ELF-1 (cell line): ENCODE results near the gene BCOR.

Experiments used
- DNase-seq: peaks from one replicate; pipeline ENCODE4 v3.0.0-alpha.2; 2016; ENCODE audit warnings: low read depth, low spot score

Gene BCOR

GRCh38 chrX:40019541-40019940 is 78.2 kb downstream of the BCOR start:
- no peak for DNase-seq

GRCh38 chrX:40018041-40018440 is 79.7 kb downstream of the BCOR start:
- DNase-seq, result peak; percentile 28

GRCh38 chrX:40016749-40017148 is 81.0 kb downstream of the BCOR start:
- no peak for DNase-seq

GRCh38 chrX:40015693-40016092 is 82.1 kb downstream of the BCOR start:
- no peak for DNase-seq

GRCh38 chrX:40013266-40014195 is 84.2 kb downstream of the BCOR start:
- peak; percentile 85 for DNase-seq

- peak; percentile 72 for DNase-seq
Measured at GRCh38 chrX:40012868-40013265, 84.9 kb downstream of the BCOR start.

- DNase-seq, result peak; percentile 74
Measured at GRCh38 chrX:40012039-40012867, 85.5 kb downstream of the BCOR start.

- DNase-seq, result no peak
Measured at GRCh38 chrX:40011322-40012038, 86.3 kb downstream of the BCOR start.

GRCh38 chrX:40010550-40011321 is 87.0 kb downstream of the BCOR start:
- peak; percentile 61 for DNase-seq

- DNase-seq, result no peak
Measured at GRCh38 chrX:40009890-40010289, 87.9 kb downstream of the BCOR start.

GRCh38 chrX:40009462-40009851 is 88.3 kb downstream of the BCOR start:
- DNase-seq, result peak; percentile 69

- peak; percentile 84 for DNase-seq
Measured at GRCh38 chrX:40008791-40009461, 88.8 kb downstream of the BCOR start.

- DNase-seq, result peak; percentile 34
Measured at GRCh38 chrX:40007756-40008705, 89.7 kb downstream of the BCOR start.

- DNase-seq, result peak; percentile 96
Measured at GRCh38 chrX:40007131-40007755, 90.5 kb downstream of the BCOR start.

GRCh38 chrX:40006106-40007017 is 91.4 kb downstream of the BCOR start:
- peak; percentile 91 for DNase-seq

- DNase-seq, result peak; percentile 28
Measured at GRCh38 chrX:40005292-40006011, 92.3 kb downstream of the BCOR start.

- peak; percentile 13 for DNase-seq
Measured at GRCh38 chrX:40004921-40005291, 92.9 kb downstream of the BCOR start.
